H1 (cell line): ENCODE measurements around the gene NRXN2. TPM values are rescaled to one million over a fixed set of nuclear protein-coding genes. Genes with fewer than 3 reads are reported as not detected.

Source experiments
- CTCF ChIA-PET: fragments of 300-600 bp; sonication (Branson Sonifier 250); formaldehyde crosslinking; loops from one replicate; lab custom pipeline; 2021; ENCODE audit not compliant: partially characterized antibody; lab: Charles Lee
- POLR2A ChIA-PET: fragments of 300-600 bp; sonication (Branson Sonifier 250); formaldehyde crosslinking; loops from one replicate; lab custom pipeline; 2021; ENCODE audit warnings: inconsistent platforms; ENCODE audit not compliant: partially characterized antibody; lab: Charles Lee
- DNase-seq, 2 experiments: peaks; one replicate each; pipeline versions ENCODE4 v3.0.0 to v3.0.0-alpha.2; 2010 to 2022; ENCODE audit warnings: low spot score in 2 of 2, low read depth in 1 of 2, mixed read lengths in 1 of 2
- FAIRE-seq: peaks from 2 replicates; lab custom pipeline; 2011; peaks lifted over from hg19 to GRCh38; lab: Jason Lieb, UNC
- H2AFZ ChIP-seq: 2 replicates; pipeline ENCODE4 v1.8.1; 2012; ENCODE audit warnings: low read length, inconsistent platforms
- H2AK5ac ChIP-seq: 2 replicates; pipeline ENCODE4 v1.6.1; 2013; ENCODE audit warnings: low read depth, low read length
- H2BK120ac ChIP-seq: replicated peaks from 2 replicates; pipeline ENCODE3; 2013; ENCODE audit warnings: low read depth, low read length, inconsistent platforms
- H2BK12ac ChIP-seq: 2 replicates; pipeline ENCODE4 v1.6.1; 2013; ENCODE audit warnings: low read depth, low read length
- H2BK15ac ChIP-seq: 2 replicates; pipeline ENCODE4 v1.6.1; 2013; ENCODE audit warnings: low read length
- H2BK20ac ChIP-seq: 2 replicates; pipeline ENCODE4 v1.6.1; 2013; ENCODE audit warnings: low read length
- H2BK5ac ChIP-seq: 2 replicates; pipeline ENCODE4 v1.6.1; 2013; ENCODE audit warnings: low read depth, low read length
- H3K14ac ChIP-seq: 2 replicates; pipeline ENCODE4 v1.6.1; 2013; ENCODE audit warnings: inconsistent platforms; ENCODE audit not compliant: insufficient read length
- H3K18ac ChIP-seq: 2 replicates; pipeline ENCODE4 v1.6.1; 2013; ENCODE audit warnings: low read length; ENCODE audit errors: extremely low read depth
- H3K23ac ChIP-seq: 2 replicates; pipeline ENCODE4 v1.6.1; 2013; ENCODE audit warnings: inconsistent platforms; ENCODE audit not compliant: insufficient read length
- H3K23me2 ChIP-seq: 2 replicates; pipeline ENCODE4 v1.6.1; 2013; ENCODE audit warnings: low read depth, low read length
- H3K27ac ChIP-seq: 2 replicates; pipeline ENCODE4 v1.6.1; 2011; ENCODE audit warnings: low read depth, low read length, inconsistent platforms
- H3K27me3 ChIP-seq, 4 experiments: replicated peaks in 1 of 4; 1 replicate in 1 of 4; 2 replicates in 3 of 4; pipeline versions ENCODE4 v1.6.1 to v1.8.1; 2011 to 2013; ENCODE audit warnings: low read length in 3 of 4, mild to moderate bottlenecking in 3 of 4, inconsistent platforms in 2 of 4, mixed read lengths in 2 of 4, moderate library complexity in 1 of 4; ENCODE audit not compliant: control insufficient read depth in 3 of 4, insufficient read depth in 3 of 4; ENCODE audit errors: extremely low read depth in 1 of 4
- H3K36me3 ChIP-seq, 4 experiments: 2 replicates each; pipeline versions ENCODE4 v1.6.1 to v1.8.1; 2011 to 2013; ENCODE audit warnings: mild to moderate bottlenecking in 4 of 4, low read length in 3 of 4, moderate library complexity in 2 of 4, control low read depth in 1 of 4, inconsistent platforms in 1 of 4; ENCODE audit not compliant: insufficient read depth in 4 of 4, control insufficient read depth in 2 of 4
- H3K4ac ChIP-seq: replicated peaks from 2 replicates; pipeline ENCODE3; 2013; ENCODE audit warnings: low read length, low read depth, mixed read lengths, inconsistent platforms; ENCODE audit not compliant: insufficient read length
- H3K4me1 ChIP-seq, 4 experiments: replicated peaks in 1 of 4; 1 replicate in 1 of 4; 2 replicates in 3 of 4; pipeline versions ENCODE4 v1.6.1 to v1.8.1; 2011 to 2013; ENCODE audit warnings: low read length in 3 of 4, inconsistent platforms in 2 of 4, mixed read lengths in 1 of 4; ENCODE audit not compliant: insufficient read depth in 4 of 4, control insufficient read depth in 3 of 4
- H3K4me2 ChIP-seq, 2 experiments: 2 replicates each; pipeline versions ENCODE4 v1.6.1 to v1.8.1; 2011 to 2013; ENCODE audit warnings: low read depth in 2 of 2, low read length in 2 of 2, control low read depth in 1 of 2, inconsistent platforms in 1 of 2, mild to moderate bottlenecking in 1 of 2; ENCODE audit not compliant: insufficient read depth in 1 of 2
- H3K4me3 ChIP-seq, 4 experiments: fragments of 200-600, 300-600 bp in 1 of 4; sonication (generic), shearing (Covaris generic), sonication (Bioruptor Twin) in 1 of 4; 2 replicates each; pipeline versions ENCODE4 v1.5.1 to v1.8.1; 2011 to 2016; ENCODE audit warnings: low read length in 4 of 4, low read depth in 3 of 4, control low read depth in 2 of 4, inconsistent platforms in 2 of 4, mild to moderate bottlenecking in 2 of 4, mixed read lengths in 1 of 4, moderate library complexity in 1 of 4; ENCODE audit not compliant: insufficient read depth in 2 of 4; ENCODE audit errors: extremely low read depth in 1 of 4
- H3K56ac ChIP-seq: replicated peaks from 2 replicates; pipeline ENCODE3; 2013; ENCODE audit warnings: low read depth, mild to moderate bottlenecking, mixed read lengths, low read length, inconsistent platforms; ENCODE audit not compliant: insufficient read length
- H3K79me1 ChIP-seq: 2 replicates; pipeline ENCODE4 v1.6.1; 2013; ENCODE audit warnings: low read depth, low read length, control low read depth
- H3K79me2 ChIP-seq, 2 experiments: 2 replicates each; pipeline versions ENCODE4 v1.6.1 to v1.8.1; 2012 to 2013; ENCODE audit warnings: low read length in 2 of 2, mild to moderate bottlenecking in 2 of 2, inconsistent platforms in 1 of 2; ENCODE audit not compliant: insufficient read depth in 2 of 2, control insufficient read depth in 1 of 2
- H3K9ac ChIP-seq, 4 experiments: replicated peaks in 1 of 4; 1 replicate in 1 of 4; 2 replicates in 3 of 4; pipeline versions ENCODE4 v1.6.1 to v1.8.1; 2011 to 2013; ENCODE audit warnings: low read depth in 3 of 4, low read length in 3 of 4, control low read depth in 2 of 4, mild to moderate bottlenecking in 2 of 4, moderate library complexity in 2 of 4, inconsistent platforms in 1 of 4; ENCODE audit errors: extremely low read depth in 1 of 4
- H3K9me3 ChIP-seq, 2 experiments: 2 replicates each; pipeline versions ENCODE4 v1.6.1 to v1.8.1; 2012 to 2013; ENCODE audit warnings: mild to moderate bottlenecking in 2 of 2, moderate library complexity in 2 of 2, control low read depth in 1 of 2, inconsistent platforms in 1 of 2, low read depth in 1 of 2, low read length in 1 of 2, mixed read lengths in 1 of 2; ENCODE audit not compliant: insufficient read depth in 2 of 2
- H4K20me1 ChIP-seq, 2 experiments: replicated peaks in 1 of 2; 2 replicates each; pipeline versions ENCODE3 to v1.8.1; 2011 to 2013; ENCODE audit warnings: inconsistent platforms in 2 of 2, low read length in 2 of 2, mild to moderate bottlenecking in 1 of 2; ENCODE audit not compliant: insufficient read depth in 2 of 2, control insufficient read depth in 1 of 2
- H4K5ac ChIP-seq: 2 replicates; pipeline ENCODE4 v1.6.1; 2013; ENCODE audit warnings: low read length, low read depth, mixed read lengths, inconsistent platforms; ENCODE audit not compliant: insufficient read length
- H4K8ac ChIP-seq: 2 replicates; pipeline ENCODE4 v1.8.0; 2013; ENCODE audit warnings: mild to moderate bottlenecking, moderate library complexity, low read length, inconsistent platforms; ENCODE audit not compliant: insufficient read depth; ENCODE audit errors: extremely low read depth
- H4K91ac ChIP-seq: replicated peaks from 2 replicates; pipeline ENCODE3; 2013; ENCODE audit warnings: low read length, mixed read lengths, inconsistent platforms; ENCODE audit not compliant: insufficient read length
- BACH1 ChIP-seq: IDR thresholded peaks from 2 replicates; pipeline ENCODE4 v1.6.1; 2012; ENCODE audit warnings: low read length, improper control_type of control experiment
- CBX8 ChIP-seq: fragments of 300-800, 300-1000 bp; sonication (generic); IDR thresholded peaks from 2 replicates; pipeline ENCODE4 v1.7.1; 2016; ENCODE audit warnings: low read depth, low read length, borderline replicate concordance
- EGR1 ChIP-seq: IDR thresholded peaks from 2 replicates; pipeline ENCODE4 v1.6.1; 2011; ENCODE audit warnings: low read depth, low read length, borderline replicate concordance
- NANOG ChIP-seq: IDR thresholded peaks from 2 replicates; pipeline ENCODE4 v1.6.1; 2011; ENCODE audit warnings: low read length, low read depth, mild to moderate bottlenecking, inconsistent platforms; ENCODE audit not compliant: insufficient read depth, poor library complexity, severe bottlenecking
- RNF2 ChIP-seq: fragments of 200-900, 300-1000 bp; sonication (generic); IDR thresholded peaks from 2 replicates; pipeline ENCODE4 v1.7.1; 2016; ENCODE audit warnings: borderline replicate concordance, low read depth, mild to moderate bottlenecking, antibody characterized with exemption, low read length; ENCODE audit not compliant: poor library complexity, severe bottlenecking; ENCODE audit errors: missing control alignments
- RXRA ChIP-seq: IDR thresholded peaks from 2 replicates; pipeline ENCODE4 v1.6.1; 2011; ENCODE audit warnings: low read depth, mild to moderate bottlenecking, low read length, moderate library complexity; ENCODE audit not compliant: insufficient read depth
- TAF1 ChIP-seq: IDR thresholded peaks from 2 replicates; pipeline ENCODE4 v1.6.1; 2011; ENCODE audit warnings: mild to moderate bottlenecking, low read depth, low read length
- TAF7 ChIP-seq: optimal IDR thresholded peaks from 2 replicates; pipeline ENCODE3; 2011; ENCODE audit warnings: low read depth, mild to moderate bottlenecking, inconsistent platforms, low read length, moderate library complexity, borderline replicate concordance
- TCF12 ChIP-seq: IDR thresholded peaks from 2 replicates; pipeline ENCODE4 v1.6.1; 2011; ENCODE audit warnings: low read depth, mild to moderate bottlenecking, low read length
- WGBS, 2 experiments: shearing (Covaris generic) in 1 of 2; methylation state at CpG; one replicate each; pipeline versions ENCODE4 v1.1.6 to v1.1.7; 2013 to 2015; ENCODE audit warnings: low lambda C conversion rate in 2 of 2, mixed read lengths in 2 of 2, inconsistent platforms in 1 of 2, low coverage in 1 of 2, missing lambda C conversion rate in 1 of 2; ENCODE audit not compliant: insufficient replicate concordance in 2 of 2, insufficient coverage in 1 of 2, insufficient read length in 1 of 2; ENCODE audit errors: extremely low coverage in 1 of 2, missing lambda C conversion rate in 1 of 2; 5-methylcytosine and 5-hydroxymethylcytosine counted together
- polyA plus RNA-seq, 7 experiments: library from polyadenylated mRNA; depleted of rRNA in 3 of 7; stranded (reverse) in 5 of 7; unstranded in 2 of 7; fragments of >200 nt in 5 of 7; fragments of 200-250 nt in 2 of 7; gene quantifications; 1 replicate in 5 of 7; 2 replicates in 1 of 7; 4 replicates in 1 of 7; pipeline versions ENCODE4 v1.2.1 to v1.2.3, GENCODE V29; 2011 to 2013; ENCODE audit warnings: missing spikeins in 2 of 7, mixed read lengths in 2 of 7
- total RNA-seq: library from RNA; stranded (reverse); fragmentation: NEBNext Ultra II Directional; extraction: Animal tissue kit (Norgen Biotek cat#: 25700); gene quantifications from 2 replicates; pipeline ENCODE4 v1.2.1, GENCODE V29; 2021

NRXN2 gene
- total and polyA plus RNA-seq, 2 of the 8 experiments (the other 6 are each of a cell fraction or from before 2014, with no cell fraction given): 1.3 to 11.5 TPM

GRCh38 chr11:64755681-64756361 is 32.8 kb upstream of the NRXN2 start:
- Histone ChIP-seq H3K14ac (no peak overlapping the region), H4K8ac (peak overlapping the region; percentile 28; the same call in 1 of the 2 replicates), H3K79me1 (no peaks in the 10 kb centered on the region), H2AK5ac (no peak overlapping the region), H4K5ac (no peak overlapping the region), H2BK5ac (no peak overlapping the region), H2BK120ac (no peak overlapping the region), H3K18ac (no peak overlapping the region), H3K4me3 (no peak overlapping the region), H2BK12ac (no peak overlapping the region), H3K4me2 (no peak overlapping the region), H3K4me1 (peaks cover 2 to 30% (median 21%) of the 10 kb centered on the region in 4 experiments), H3K56ac (no peak overlapping the region), H3K27ac (no peak overlapping the region), H2AFZ (no peak overlapping the region), H3K27me3 (no peaks in the 10 kb centered on the region), H4K20me1 (no peaks in the 10 kb centered on the region), H2BK20ac (no peak overlapping the region), H3K23ac (no peak overlapping the region), H4K91ac (no peak overlapping the region), H2BK15ac (no peak overlapping the region), H3K4ac (no peak overlapping the region), H3K79me2 (no peaks in the 10 kb centered on the region), H3K9me3 (no peaks in the 10 kb centered on the region), H3K9ac (no peak overlapping the region), H3K36me3 (no peaks in the 10 kb centered on the region), H3K23me2 (no peaks in the 10 kb centered on the region)
- DNase-seq: no peak
- ChIA-PET POLR2A (interaction anchor here (29.2 to 42.9 kb wide), 2 partner anchors 7 to 10 kb away, joined by 1087 read pairs; partner anchors contain the start of genes PYGM, RASGRP2 and SF1), CTCF (interaction anchor here (23.6 to 23.7 kb wide), 2 partner anchors 10 kb away, joined by 376 read pairs; partner anchors contain the start of genes PYGM and RASGRP2)
- no peak for FAIRE-seq
- WGBS, 2 experiments: 89% methylated on average over 13 of the region's 13 CpGs; no CpG with 5 or more reads in 1 of the 2 experiments
- TF ChIP-seq BACH1 (no peak), RXRA (no peak), TAF7 (no peak), EGR1 (no peak), TCF12 (no peak), TAF1 (no peak), NANOG (no peak), CBX8 (no peak), RNF2 (no peak)
